B cell (primary cell): ENCODE results near the gene MAMDC4. TPM values are rescaled to one million over a fixed set of nuclear protein-coding genes. Genes with fewer than 3 reads are reported as not detected.

Source experiments
- ATAC-seq: fragments of 200-7000 bp; cut with Tn5 transposase; one replicate; pipeline ENCODE4 v1.10.0; 2021; ENCODE audit warnings: low read depth, mild to moderate bottlenecking, moderate number of reproducible peaks, moderate library complexity
- CTCF ChIA-PET: fragments of 350-600 bp; sonication (Branson Sonifier 250); formaldehyde crosslinking; loops from one replicate; lab custom pipeline; 2021; ENCODE audit warnings: antibody characterized with exemption, inconsistent platforms; lab: Charles Lee
- POLR2A ChIA-PET: fragments of 350-600 bp; sonication (Branson Sonifier 250); formaldehyde crosslinking; loops from one replicate; lab custom pipeline; 2021; ENCODE audit warnings: antibody characterized with exemption; lab: Charles Lee
- DNase-seq: peaks from one replicate; pipeline ENCODE4 v3.0.0; 2013
- H2AFZ ChIP-seq: 2 replicates; pipeline ENCODE4 v1.6.1; 2012; ENCODE audit warnings: mild to moderate bottlenecking, low read depth, low read length; ENCODE audit not compliant: insufficient read depth, poor library complexity, severe bottlenecking
- H3K27ac ChIP-seq, 2 donors: 1 replicate in 1 of 2; 2 replicates in 1 of 2; pipeline ENCODE4 v1.5.1; 2012 to 2013; ENCODE audit warnings: low read length in 2 of 2, mild to moderate bottlenecking in 2 of 2, moderate library complexity in 1 of 2
- H3K27me3 ChIP-seq, 4 experiments: fragments of 200-600 bp in 1 of 4; sonication (generic) in 1 of 4; replicated peaks in 1 of 4; 1 replicate in 2 of 4; 2 replicates in 2 of 4; pipeline versions ENCODE4 v1.6.1 to v1.7.0; 2013 to 2016; ENCODE audit warnings: low read length in 3 of 4, mild to moderate bottlenecking in 2 of 4, mixed read lengths in 1 of 4, moderate library complexity in 1 of 4; ENCODE audit not compliant: insufficient read depth in 4 of 4, control insufficient read depth in 3 of 4; ENCODE audit errors: control extremely low read depth in 1 of 4
- H3K36me3 ChIP-seq, 2 experiments: replicated peaks in 1 of 2; 1 replicate in 1 of 2; 2 replicates in 1 of 2; pipeline versions ENCODE4 v1.6.1 to v1.7.1; 2013; ENCODE audit warnings: low read length in 1 of 2; ENCODE audit not compliant: insufficient read depth in 2 of 2, control insufficient read depth in 1 of 2; ENCODE audit errors: control extremely low read depth in 1 of 2, extremely low read depth in 1 of 2
- H3K4me1 ChIP-seq, 2 donors: fragments of 200-600 bp in 1 of 2; sonication (generic) in 1 of 2; 1 replicate in 1 of 2; 2 replicates in 1 of 2; pipeline versions ENCODE4 v1.5.1 to v1.6.1; 2013 to 2017; ENCODE audit warnings: low read length in 2 of 2; ENCODE audit not compliant: control insufficient read depth in 2 of 2, insufficient read depth in 2 of 2
- H3K4me2 ChIP-seq: replicated peaks from 2 replicates; pipeline ENCODE3; 2012; ENCODE audit warnings: mild to moderate bottlenecking, low read depth, low read length; ENCODE audit not compliant: poor library complexity, severe bottlenecking
- H3K4me3 ChIP-seq, 5 experiments: fragments of 200-600 bp in 1 of 5; sonication (generic) in 1 of 5; 1 replicate in 3 of 5; 2 replicates in 2 of 5; pipeline versions ENCODE4 v1.5.1 to v1.7.0; 2011 to 2016; ENCODE audit warnings: low read length in 4 of 5, mild to moderate bottlenecking in 4 of 5, low read depth in 2 of 5, control low read depth in 1 of 5, moderate library complexity in 1 of 5; ENCODE audit not compliant: insufficient read depth in 1 of 5; ENCODE audit errors: control extremely low read depth in 1 of 5, extremely low read depth in 1 of 5
- H3K79me2 ChIP-seq: fragments of 200-600 bp; sonication (generic); one replicate; pipeline ENCODE4 v1.6.0; 2016; ENCODE audit warnings: low read length; ENCODE audit not compliant: control insufficient read depth, insufficient read depth
- H3K9ac ChIP-seq: fragments of 200-600 bp; sonication (generic); 2 replicates; pipeline ENCODE4 v1.6.1; 2017; ENCODE audit warnings: mild to moderate bottlenecking, low read length, moderate library complexity
- H3K9me3 ChIP-seq, 3 donors: one replicate each; pipeline versions ENCODE4 v1.6.1 to v1.7.1; 2013; ENCODE audit warnings: low read length in 2 of 3; ENCODE audit not compliant: control insufficient read depth in 2 of 3, insufficient read depth in 1 of 3; ENCODE audit errors: control extremely low read depth in 1 of 3
- H4K20me1 ChIP-seq: 2 replicates; pipeline ENCODE4 v1.6.0; 2012; ENCODE audit warnings: mild to moderate bottlenecking, low read length; ENCODE audit not compliant: insufficient read depth, control insufficient read depth, poor library complexity, severe bottlenecking
- H3K27ac Mint-ChIP-seq: one replicate; pipeline ENCODE4 v1.8.0; 2021; ENCODE audit warnings: mixed read lengths
- H3K27me3 Mint-ChIP-seq: one replicate; pipeline ENCODE4 v1.8.0; 2021; ENCODE audit warnings: mixed read lengths
- H3K4me1 Mint-ChIP-seq: one replicate; pipeline ENCODE4 v1.8.0; 2021; ENCODE audit warnings: mixed read lengths
- H3K4me3 Mint-ChIP-seq: one replicate; pipeline ENCODE4 v1.8.0; 2021; ENCODE audit warnings: mixed read lengths
- H3K9me3 Mint-ChIP-seq: one replicate; pipeline ENCODE4 v1.8.0; 2022; ENCODE audit warnings: mixed read lengths; ENCODE audit not compliant: insufficient read depth
- WGBS: methylation state at CpG from one replicate; pipeline ENCODE4 v1.1.5; 2013; ENCODE audit warnings: missing lambda C conversion rate; ENCODE audit not compliant: insufficient coverage; 5-methylcytosine and 5-hydroxymethylcytosine counted together
- intact Hi-C: fragments of 100-400 bp; cut with micrococcal nuclease; formaldehyde crosslinking; loops from one replicate; pipeline ENCODE4 v1.10.0; 2022
- polyA plus RNA-seq: library from polyadenylated mRNA; depleted of rRNA; stranded (reverse); fragments of >200 nt; gene quantifications from 2 replicates; pipeline ENCODE4 v1.2.3, GENCODE V29; 2012
- total RNA-seq, 2 donors: library from RNA; stranded (reverse); fragments of 120-200 nt in 1 of 2; gene quantifications; 1 replicate in 1 of 2; 2 replicates in 1 of 2; pipeline versions ENCODE4 v1.2.3 to v1.2.4, GENCODE V29; 2013 to 2022
- TF ChIP-seq, protein P1 (sequence below): fragments of 200-600 bp; IDR thresholded peaks from one replicate; pipeline ENCODE4 v1.8.0; 2022; ENCODE audit warnings: antibody characterized with exemption, mild to moderate bottlenecking

The MAMDC4 gene
- total and polyA plus RNA-seq, 2 donors (not counting 1 experiment from before 2014, with no cell fraction given): 5.4 to 6.8 TPM

DNA sequence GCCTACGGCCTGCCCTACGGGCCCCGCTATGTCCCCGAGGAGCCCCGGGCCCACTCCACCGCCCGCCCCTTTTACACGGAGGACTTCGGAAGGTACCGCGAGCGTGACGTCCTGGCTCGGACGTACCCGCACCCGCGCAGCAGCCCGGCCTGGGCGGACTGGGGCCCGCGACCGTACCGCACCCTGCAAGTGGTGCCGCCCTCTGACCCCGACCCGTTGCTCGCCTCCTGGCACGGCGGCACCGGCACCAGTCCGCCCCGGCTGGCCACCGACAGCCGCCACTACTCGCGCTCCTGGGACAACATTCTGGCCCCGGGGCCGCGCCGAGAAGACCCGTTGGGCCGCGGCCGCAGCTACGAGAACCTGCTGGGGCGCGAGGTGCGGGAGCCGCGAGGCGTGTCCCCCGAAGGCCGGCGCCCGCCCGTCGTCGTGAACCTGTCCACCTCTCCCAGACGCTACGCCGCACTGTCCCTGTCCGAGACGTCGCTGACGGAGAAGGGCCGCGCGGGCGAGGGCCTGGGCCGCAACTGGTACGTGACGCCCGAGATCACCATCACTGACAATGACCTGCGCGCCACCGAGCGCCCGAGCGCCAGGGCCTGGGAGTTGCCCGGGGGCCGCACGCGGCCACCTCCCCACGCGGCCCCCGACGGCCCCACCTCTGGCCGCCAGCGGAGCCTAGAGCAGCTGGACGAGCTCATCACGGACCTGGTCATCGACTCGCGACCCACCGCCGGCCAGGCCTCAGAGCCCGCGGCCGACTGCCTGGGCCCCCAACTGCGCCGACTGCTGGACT, 6.5 kb upstream of the MAMDC4 start:
- no peak overlapping the region for H3K4me2 ChIP-seq

More for the DNA sequence above, 6.5 kb upstream of the MAMDC4 start:
- peak overlapping the region; percentile 29 for H3K4me3 Mint-ChIP-seq
- CTCF ChIA-PET: interaction anchor here (1.1 kb wide), 1 partner anchor 30 kb away, joined by 5 read pairs; no protein-coding TSS in a partner anchor
- intact Hi-C loops: loop anchor here (5.0 kb wide), 1 partner anchor 57 kb away; no protein-coding TSS in a partner anchor
- 37% methylated on average over 102 of the region's 102 CpGs for WGBS
- POLR2A ChIA-PET: no interaction called here
- H3K27me3 Mint-ChIP-seq: peaks cover 7% of the 10 kb centered on the region
- peaks cover 34% of the 10 kb centered on the region for H4K20me1 ChIP-seq
- peak overlapping the region; percentile 26 for H3K27ac Mint-ChIP-seq
- no peaks in the 10 kb centered on the region for H3K36me3 ChIP-seq
- peaks cover 31% of the 10 kb centered on the region for H3K4me1 Mint-ChIP-seq
- DNase-seq: peak; percentile 29
- no peak overlapping the region for H3K4me3 ChIP-seq
- no peaks in the 10 kb centered on the region for H3K9me3 Mint-ChIP-seq
- peaks cover 49 to 57% of the 10 kb centered on the region in 2 donors for H3K4me1 ChIP-seq
- no peak overlapping the region for H3K9ac ChIP-seq
- H2AFZ ChIP-seq: no peak overlapping the region
- TF ChIP-seq, protein P1, sequence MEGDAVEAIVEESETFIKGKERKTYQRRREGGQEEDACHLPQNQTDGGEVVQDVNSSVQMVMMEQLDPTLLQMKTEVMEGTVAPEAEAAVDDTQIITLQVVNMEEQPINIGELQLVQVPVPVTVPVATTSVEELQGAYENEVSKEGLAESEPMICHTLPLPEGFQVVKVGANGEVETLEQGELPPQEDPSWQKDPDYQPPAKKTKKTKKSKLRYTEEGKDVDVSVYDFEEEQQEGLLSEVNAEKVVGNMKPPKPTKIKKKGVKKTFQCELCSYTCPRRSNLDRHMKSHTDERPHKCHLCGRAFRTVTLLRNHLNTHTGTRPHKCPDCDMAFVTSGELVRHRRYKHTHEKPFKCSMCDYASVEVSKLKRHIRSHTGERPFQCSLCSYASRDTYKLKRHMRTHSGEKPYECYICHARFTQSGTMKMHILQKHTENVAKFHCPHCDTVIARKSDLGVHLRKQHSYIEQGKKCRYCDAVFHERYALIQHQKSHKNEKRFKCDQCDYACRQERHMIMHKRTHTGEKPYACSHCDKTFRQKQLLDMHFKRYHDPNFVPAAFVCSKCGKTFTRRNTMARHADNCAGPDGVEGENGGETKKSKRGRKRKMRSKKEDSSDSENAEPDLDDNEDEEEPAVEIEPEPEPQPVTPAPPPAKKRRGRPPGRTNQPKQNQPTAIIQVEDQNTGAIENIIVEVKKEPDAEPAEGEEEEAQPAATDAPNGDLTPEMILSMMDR: no peak
- H3K9me3 ChIP-seq: peaks cover 0 to 25% (median 0%) of the 10 kb centered on the region in 3 donors
- H3K27me3 ChIP-seq: peaks cover 0 to 39% (median 12%) of the 10 kb centered on the region in 4 experiments
- H3K27ac ChIP-seq: no peak overlapping the region
- H3K79me2 ChIP-seq: peaks cover 2% of the 10 kb centered on the region
- ATAC-seq: no peak
